PC-3 (cell line): ENCODE data around the gene EIF4E1B.

Experiments used
- CTCF ChIP-seq: fragments of 300-600 bp; sonication (generic); conservative IDR thresholded peaks from 2 replicates; pipeline ENCODE4 v1.5.1; 2017; ENCODE audit warnings: antibody characterized with exemption, low read depth, mild to moderate bottlenecking, low read length
- EZH2 ChIP-seq: fragments of 300-600 bp; sonication (generic); IDR thresholded peaks from one replicate; pipeline ENCODE4 v1.6.1; 2017; ENCODE audit warnings: antibody characterized with exemption, mild to moderate bottlenecking, low read length; ENCODE audit not compliant: unreplicated experiment

DNA sequence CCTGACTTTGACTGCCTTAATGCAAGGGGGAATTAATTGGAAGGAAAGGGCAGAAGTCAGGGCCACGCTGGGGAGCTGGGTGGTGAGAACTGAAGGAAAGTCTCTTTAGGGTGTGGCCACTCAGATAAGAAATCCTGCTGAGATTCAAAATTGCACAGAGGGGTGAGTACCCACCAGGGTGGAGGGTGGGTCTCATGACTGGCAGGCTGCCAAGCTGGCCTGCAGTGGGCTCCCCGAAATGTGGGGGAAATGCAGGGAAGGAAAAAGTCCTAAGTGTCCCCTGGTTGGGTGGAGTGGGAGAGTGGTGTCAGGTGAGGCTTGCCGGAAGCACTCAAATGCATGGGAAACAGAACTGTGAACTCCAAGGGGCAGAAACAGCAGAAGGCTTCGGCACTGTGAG is 40.9 kb downstream of the EIF4E1B start:
- TF ChIP-seq CTCF, result no peak
- TF ChIP-seq EZH2, result no peak
